ENCODE measurements around the gene SLC38A6. TPM values are rescaled to one million over a fixed set of nuclear protein-coding genes. Genes with fewer than 3 reads are reported as not detected.

Gene SLC38A6
- total RNA-seq, 4 donors from 2014 or later = 10.4 to 34.2 (median 21.7) TPM

DNA sequence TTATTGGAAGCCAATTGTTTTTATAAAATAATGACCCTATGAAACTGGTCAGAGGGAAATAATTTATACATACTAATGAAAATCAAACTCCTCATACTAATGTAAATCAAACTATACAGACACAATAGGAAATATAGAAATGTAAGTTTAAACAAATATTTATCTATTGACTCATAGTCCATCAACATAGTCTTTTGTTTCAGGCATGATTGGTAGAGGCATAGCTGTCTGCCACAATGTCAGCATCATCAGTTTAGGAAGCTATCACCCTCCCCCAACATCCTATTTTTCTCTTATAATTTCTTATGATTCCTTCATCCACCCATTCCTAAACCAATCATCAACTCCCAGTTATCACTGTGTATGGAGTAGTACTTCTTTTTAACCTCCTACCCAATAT is 117.7 kb downstream of the SLC38A6 start:
- no peak for DNase-seq (ENCODE audit: low spot score in 2 of 2)
- no peaks in the 10 kb centered on the region for H3K27me3 ChIP-seq
- peaks cover 0 to 23% (median 11%) of the 10 kb centered on the region in 4 donors for H3K4me1 ChIP-seq
- H3K27ac ChIP-seq = no peak overlapping the region
- TF ChIP-seq EP300 (IDR thresholded peaks at IDR 0.05) (no peak), POLR2A (IDR thresholded peaks at IDR 0.05) (no peak)
- TF ChIP-seq, protein P1, sequence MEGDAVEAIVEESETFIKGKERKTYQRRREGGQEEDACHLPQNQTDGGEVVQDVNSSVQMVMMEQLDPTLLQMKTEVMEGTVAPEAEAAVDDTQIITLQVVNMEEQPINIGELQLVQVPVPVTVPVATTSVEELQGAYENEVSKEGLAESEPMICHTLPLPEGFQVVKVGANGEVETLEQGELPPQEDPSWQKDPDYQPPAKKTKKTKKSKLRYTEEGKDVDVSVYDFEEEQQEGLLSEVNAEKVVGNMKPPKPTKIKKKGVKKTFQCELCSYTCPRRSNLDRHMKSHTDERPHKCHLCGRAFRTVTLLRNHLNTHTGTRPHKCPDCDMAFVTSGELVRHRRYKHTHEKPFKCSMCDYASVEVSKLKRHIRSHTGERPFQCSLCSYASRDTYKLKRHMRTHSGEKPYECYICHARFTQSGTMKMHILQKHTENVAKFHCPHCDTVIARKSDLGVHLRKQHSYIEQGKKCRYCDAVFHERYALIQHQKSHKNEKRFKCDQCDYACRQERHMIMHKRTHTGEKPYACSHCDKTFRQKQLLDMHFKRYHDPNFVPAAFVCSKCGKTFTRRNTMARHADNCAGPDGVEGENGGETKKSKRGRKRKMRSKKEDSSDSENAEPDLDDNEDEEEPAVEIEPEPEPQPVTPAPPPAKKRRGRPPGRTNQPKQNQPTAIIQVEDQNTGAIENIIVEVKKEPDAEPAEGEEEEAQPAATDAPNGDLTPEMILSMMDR (IDR thresholded peaks at IDR 0.05) = no peak
- H3K4me3 ChIP-seq = no peak overlapping the region
- peaks cover 0 to 6% (median 0%) of the 10 kb centered on the region in 4 donors for H3K9me3 ChIP-seq
- H3K36me3 ChIP-seq = peaks cover 0 to 12% (median 0%) of the 10 kb centered on the region in 3 donors

DNA sequence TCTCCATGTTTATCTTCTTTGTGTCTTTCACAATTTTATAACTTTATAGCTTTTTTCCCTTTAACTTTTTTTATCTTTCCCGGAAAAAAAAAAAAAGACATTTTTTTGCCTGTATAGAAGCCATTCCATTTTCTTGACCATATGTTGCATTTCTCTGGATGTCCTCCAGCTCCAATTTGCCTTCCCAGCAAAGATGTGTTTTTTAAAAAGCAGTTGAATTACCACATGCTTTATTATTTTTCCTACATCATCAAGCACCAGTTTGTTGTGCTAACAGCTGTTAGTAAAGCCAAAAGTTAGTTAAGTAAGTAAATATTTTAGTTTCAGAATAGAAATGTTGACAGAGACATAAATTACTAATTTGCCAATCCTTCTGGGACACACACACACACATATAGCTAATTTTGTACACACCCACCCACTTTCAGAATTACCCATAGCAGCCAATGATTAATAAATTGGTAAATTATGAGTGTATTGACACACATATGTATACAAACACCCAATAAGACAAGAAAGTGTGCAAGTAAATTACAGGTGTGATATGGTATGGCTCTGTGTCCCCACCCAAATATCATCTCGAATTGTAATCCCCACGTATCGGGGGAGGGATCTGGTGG is 118.3 kb downstream of the SLC38A6 start:
- TF ChIP-seq EP300 (IDR thresholded peaks at IDR 0.05) (no peak), POLR2A (IDR thresholded peaks at IDR 0.05) (no peak)
- TF ChIP-seq, protein P1 (IDR thresholded peaks at IDR 0.05) = no peak
- Histone ChIP-seq H3K27me3 (no peaks in the 10 kb centered on the region), H3K9me3 (peaks cover 0 to 6% (median 0%) of the 10 kb centered on the region in 4 donors), H3K36me3 (peaks cover 0 to 12% (median 0%) of the 10 kb centered on the region in 3 donors), H3K27ac (no peak overlapping the region), H3K4me3 (no peak overlapping the region), H3K4me1 (peaks cover 0 to 29% (median 16%) of the 10 kb centered on the region in 4 donors)
- 59 to 66% methylated on average over 4 of the region's 4 CpGs for WGBS, 2 donors
- DNase-seq (ENCODE audit: low spot score in 2 of 2) = no peak

DNA sequence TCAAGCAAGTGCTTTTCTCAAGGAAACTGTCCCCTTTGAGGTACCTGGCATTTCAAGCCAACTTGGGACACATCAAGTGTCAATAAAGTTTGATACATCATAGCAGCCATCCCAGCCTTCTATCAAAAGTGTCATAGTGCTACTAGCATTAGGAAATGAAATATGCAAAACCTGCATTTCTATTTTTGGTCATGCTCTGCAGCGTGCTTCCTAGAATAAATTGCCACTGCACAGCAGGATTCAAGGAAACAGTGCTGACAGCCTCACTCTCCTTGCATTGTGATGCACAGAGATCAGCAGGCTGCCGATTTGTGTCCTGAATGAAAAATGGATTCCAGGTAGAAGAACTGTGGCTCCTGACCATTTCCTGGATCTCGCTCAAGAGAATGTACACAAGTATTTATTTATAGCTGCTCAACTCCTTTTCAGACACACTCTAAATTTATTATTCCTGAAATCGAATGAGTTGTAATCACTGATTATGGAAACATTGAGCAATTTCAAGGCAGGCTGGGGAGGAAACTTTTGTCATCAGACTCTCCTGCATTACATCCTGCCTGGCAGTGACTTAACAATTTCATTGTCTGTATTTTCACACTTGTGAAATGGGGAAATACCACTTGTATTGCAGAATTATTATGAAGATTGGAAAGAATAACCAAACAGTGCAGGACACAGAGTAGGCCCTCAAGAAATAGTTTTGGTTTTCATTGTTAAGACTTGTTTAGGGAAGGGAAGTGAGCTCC is 120.9 kb downstream of the SLC38A6 start:
- no peak for DNase-seq (ENCODE audit: low spot score in 2 of 2)
- H3K9me3 ChIP-seq = peaks cover 0 to 6% (median 0%) of the 10 kb centered on the region in 4 donors
- H3K27ac ChIP-seq = peak overlapping the region in 2 of 4 donors; percentile 29 to 33
- H3K4me3 ChIP-seq = no peak overlapping the region
- H3K36me3 ChIP-seq = peaks cover 0 to 12% (median 0%) of the 10 kb centered on the region in 3 donors
- H3K27me3 ChIP-seq = no peaks in the 10 kb centered on the region
- WGBS, 2 donors = 32 to 38% methylated on average over 4 of the region's 4 CpGs
- TF ChIP-seq, protein P1 (IDR thresholded peaks at IDR 0.05) = no peak
- TF ChIP-seq EP300 (IDR thresholded peaks at IDR 0.05) = peak in 1 of 2 donors; percentile 49
- H3K4me1 ChIP-seq = peaks cover 0 to 36% (median 17%) of the 10 kb centered on the region in 4 donors

Small RNAs within 50 kb of the gene (small RNA-seq; reads per million reads assigned to genes)
- not detected for gene RNU6-398P

Other genes with a start within 250 kb of the SLC38A6 start
- gene MNAT1, start 246.5 kb upstream of the SLC38A6 start, total RNA-seq = 10 to 100 TPM; 32.4 to 48.9 (median 44.6) TPM
- 10 to 100 TPM in 2 of 4 donors, 1 to 10 TPM in 2; 5.7 to 14.3 (median 9.8) TPM for gene TRMT5, start 166 bp upstream of the SLC38A6 start, total RNA-seq

Data from tibial nerve (tissue), 4 donors.